Psoas muscle (tissue), 8 donors: ENCODE results near the gene CHRDL2. TPM values are rescaled to one million over a fixed set of nuclear protein-coding genes. Genes with fewer than 3 reads are reported as not detected.

ENCODE experiments used
- ATAC-seq, 4 donors: fragments of 200-7000 bp; cut with Tn5 transposase; one replicate each; pipeline ENCODE4 v1.9.1; 2020; ENCODE audit warnings: moderate library complexity in 3 of 4, mild to moderate bottlenecking in 2 of 4
- DNase-seq, 2 donors: peaks; one replicate each; pipeline ENCODE4 v3.0.0-alpha.2; 2020
- H3K27ac ChIP-seq: fragments of 200-600 bp; one replicate; pipeline ENCODE4 v1.8.0; 2022
- H3K27me3 ChIP-seq, 3 donors: fragments of 200-600 bp in 1 of 3; one replicate each; pipeline versions ENCODE4 v1.6.1 to v1.8.0; 2013 to 2022; ENCODE audit warnings: low read length in 2 of 3, mild to moderate bottlenecking in 2 of 3, moderate library complexity in 1 of 3; ENCODE audit not compliant: insufficient read depth in 3 of 3
- H3K36me3 ChIP-seq, 2 donors: fragments of 200-600 bp in 1 of 2; one replicate each; pipeline versions ENCODE4 v1.6.1 to v1.8.0; 2013 to 2022; ENCODE audit warnings: low read depth in 1 of 2, mild to moderate bottlenecking in 1 of 2, moderate library complexity in 1 of 2; ENCODE audit not compliant: insufficient read depth in 1 of 2
- H3K4me1 ChIP-seq: fragments of 200-600 bp; one replicate; pipeline ENCODE4 v1.8.0; 2022
- H3K4me3 ChIP-seq: fragments of 200-600 bp; one replicate; pipeline ENCODE4 v1.8.0; 2022; ENCODE audit warnings: mild to moderate bottlenecking
- H3K9me3 ChIP-seq: fragments of 200-600 bp; one replicate; pipeline ENCODE4 v1.8.0; 2022
- CTCF ChIP-seq: fragments of 200-600 bp; IDR thresholded peaks from one replicate; pipeline ENCODE4 v1.8.0; 2022; ENCODE audit warnings: antibody characterized with exemption
- WGBS, 3 donors: extraction: QIAGEN DNeasy Blood & Tissue Kit; methylation state at CpG; one replicate each; pipeline versions ENCODE4 v1.1.6 to v1.1.7; 2013; 5-methylcytosine and 5-hydroxymethylcytosine counted together
- intact Hi-C, 2 donors: fragments of 100-400 bp; cut with DNase I; formaldehyde crosslinking; loops; one replicate each; pipeline versions ENCODE4 v1.11.0 to v1.14.2; 2022
- polyA plus RNA-seq, 3 donors: library from polyadenylated mRNA; stranded (reverse); fragments of 200-250 nt; gene quantifications; one replicate each; pipeline ENCODE4 v1.2.3, GENCODE V29; 2013
- total RNA-seq, 4 donors: library from RNA; stranded (reverse); fragmentation: NEBNext Ultra II Directional in 2 of 4; extraction: Animal tissue kit (Norgen Biotek cat#: 25700) in 2 of 4; gene quantifications; one replicate each; pipeline versions ENCODE4 v1.2.1 to v1.2.4, GENCODE V29; 2021 to 2023
- donor health status: healthy with polysubstance abuse.
- donor health status: DM: no; HTN: no; CAD: no; lungs with moderate emphysema.
- donor health status: Bipolar disorder and iron deficiency.
- donor health status: healthy.
- donor health status: DM: yes; HTN: yes; CAD: no.
- donor health status: DM: no; HTN: no; CAD: no.
- donor health status: DM: no; HTN: no; CAD: no.
- donor health status: DM: yes; HTN: yes; CAD: no.

The CHRDL2 gene
- total and polyA plus RNA-seq, 7 donors, result 0.39 to 14.1 (median 3.1) TPM

GRCh38 chr11:74743640-74744039 is 12.4 kb upstream of the CHRDL2 start:
- no peak for DNase-seq
- Histone ChIP-seq H3K36me3 (no peaks in the 10 kb centered on the region), H3K27ac (no peak overlapping the region), H3K9me3 (no peaks in the 10 kb centered on the region), H3K27me3 (no peaks in the 10 kb centered on the region), H3K4me3 (no peak overlapping the region), H3K4me1 (peaks cover 8% of the 10 kb centered on the region)
- no peak for TF ChIP-seq CTCF
- intact Hi-C loops, result no loop called here
- no peak for ATAC-seq

GRCh38 chr11:74742070-74742469 is 10.8 kb upstream of the CHRDL2 start:
- H3K4me3 ChIP-seq, result no peak overlapping the region
- 86 to 87% (median 86%) methylated on average over 4 of the region's 4 CpGs for WGBS, 3 donors
- no peak overlapping the region for H3K27ac ChIP-seq
- TF ChIP-seq CTCF, result no peak
- no peaks in the 10 kb centered on the region for H3K4me1 ChIP-seq
- ATAC-seq (no peak), DNase-seq (no peak)
- intact Hi-C loops, result no loop called here
- H3K9me3 ChIP-seq, result no peaks in the 10 kb centered on the region
- H3K36me3 ChIP-seq, result no peaks in the 10 kb centered on the region
- no peaks in the 10 kb centered on the region for H3K27me3 ChIP-seq

- no peaks in the 10 kb centered on the region for H3K9me3 ChIP-seq
- DNase-seq (peak; percentile 27 to 69), ATAC-seq (peak; percentile 89 to 97 (median 92))
- peak; percentile 92 for TF ChIP-seq CTCF
- intact Hi-C loops, result loop anchor here in 1 of 2 donors (10.0 kb wide), 1 partner anchor 285 kb away; no protein-coding TSS in a partner anchor
- 13 to 20% (median 18%) methylated on average over 8 of the region's 8 CpGs for WGBS, 3 donors
- H3K4me1 ChIP-seq, result no peaks in the 10 kb centered on the region
- no peak overlapping the region for H3K4me3 ChIP-seq
- no peak overlapping the region for H3K27ac ChIP-seq
- no peaks in the 10 kb centered on the region for H3K36me3 ChIP-seq
- H3K27me3 ChIP-seq, result peaks cover 0 to 2% (median 0%) of the 10 kb centered on the region in 3 donors
Observed at GRCh38 chr11:74739546-74740270, 8.5 kb upstream of the CHRDL2 start.

GRCh38 chr11:74736031-74736430 is 4.8 kb upstream of the CHRDL2 start:
- Histone ChIP-seq H3K4me3 (no peak overlapping the region), H3K36me3 (no peaks in the 10 kb centered on the region), H3K9me3 (no peaks in the 10 kb centered on the region), H3K27me3 (peaks cover 0 to 32% (median 5%) of the 10 kb centered on the region in 3 donors), H3K4me1 (peaks cover 4% of the 10 kb centered on the region), H3K27ac (no peak overlapping the region)
- DNase-seq (no peak), ATAC-seq (no peak)
- intact Hi-C loops, result loop anchor here in 1 of 2 donors (10.0 kb wide), 1 partner anchor 281 kb away; no protein-coding TSS in a partner anchor
- TF ChIP-seq CTCF, result no peak
- WGBS, 3 donors, result 92% methylated on average over 2 of the region's 2 CpGs
